Thyroid gland (tissue), 4 donors: ENCODE measurements around the gene IL27RA. TPM values are rescaled to one million over a fixed set of nuclear protein-coding genes. Genes with fewer than 3 reads are reported as not detected.
A peak's percentile ranks its signal among the peaks of the same experiment; 100 is the strongest.

Experiments
- DNase-seq, 2 donors: peaks; one replicate each; pipeline ENCODE4 v3.0.0-alpha.2; 2019
- H3K27ac ChIP-seq, 3 donors: fragments of 200-600 bp; sonication (generic); 1 replicate in 2 of 3; 2 replicates in 1 of 3; pipeline ENCODE4 v1.5.1; 2016 to 2019; ENCODE audit warnings: mild to moderate bottlenecking in 1 of 3, moderate library complexity in 1 of 3
- H3K27me3 ChIP-seq: fragments of 200-600 bp; sonication (generic); one replicate; pipeline ENCODE4 v1.5.1; 2019
- H3K36me3 ChIP-seq, 2 donors: fragments of 200-600 bp; sonication (generic); one replicate each; pipeline ENCODE4 v1.5.1; 2016 to 2019
- H3K4me1 ChIP-seq, 2 donors: fragments of 200-600 bp; sonication (generic); one replicate each; pipeline ENCODE4 v1.5.1; 2017 to 2019
- H3K4me3 ChIP-seq, 3 donors: fragments of 200-600 bp; sonication (generic); replicated peaks in 1 of 3; 1 replicate in 2 of 3; 2 replicates in 1 of 3; pipeline ENCODE4 v1.5.1; 2016; ENCODE audit warnings: mild to moderate bottlenecking in 1 of 3
- H3K9me3 ChIP-seq: fragments of 200-600 bp; sonication (generic); one replicate; pipeline ENCODE4 v1.5.1; 2017
- CTCF ChIP-seq, 6 experiments: fragments of 200-600 bp in 3 of 6; fragments of 450-650 bp in 3 of 6; sonication (generic) in 3 of 6; IDR thresholded peaks; one replicate each; pipeline ENCODE4 v1.5.1; 2016 to 2019; ENCODE audit warnings: antibody characterized with exemption in 6 of 6, mild to moderate bottlenecking in 2 of 6, inconsistent platforms in 1 of 6, moderate library complexity in 1 of 6
- POLR2A ChIP-seq, 2 donors: fragments of 450-650 bp; IDR thresholded peaks; one replicate each; pipeline ENCODE4 v1.6.1; 2017; ENCODE audit warnings: antibody characterized with exemption in 2 of 2, mild to moderate bottlenecking in 2 of 2, moderate library complexity in 1 of 2
- WGBS, 2 donors: methylation state at CpG; one replicate each; pipeline ENCODE4 v1.1.5; 2017; 5-methylcytosine and 5-hydroxymethylcytosine counted together
- intact Hi-C: fragments of 100-400 bp; cut with DNase I; formaldehyde crosslinking; loops from one replicate; pipeline ENCODE4 v1.15.1; 2023
- total RNA-seq, 4 donors: library from RNA; depleted of rRNA; stranded (reverse); fragments of >200 nt; gene quantifications; one replicate each; pipeline ENCODE4 v1.2.3, GENCODE V29; 2016

IL27RA gene
- total RNA-seq, result 1 to 10 TPM; 1.9 to 4.9 (median 3.4) TPM

- intact Hi-C loops, result no loop called here
- Histone ChIP-seq H3K36me3 (no peaks in the 10 kb centered on the region), H3K27me3 (no peaks in the 10 kb centered on the region), H3K4me3 (peak within 1 kb of the TSS; percentile 5 to 70 (median 62)), H3K27ac (peak within 1 kb of the TSS in 2 of 3 donors; percentile 52 to 55), H3K4me1 (peaks cover 6 to 9% of the 10 kb centered on the region in 2 donors), H3K9me3 (no peaks in the 10 kb centered on the region)
- peak; percentile 58 to 60 for DNase-seq
- 0 to 2% methylated on average over 8 of the region's 63 CpGs for WGBS, 2 donors
- TF ChIP-seq CTCF (IDR thresholded peaks at IDR 0.05) (peak in 4 of 6 experiments; percentile 35 to 55 (median 45)), POLR2A (IDR thresholded peaks at IDR 0.05) (no peak)
Observed at GRCh38 chr19:14031719-14032480, at the start of gene IL27RA. Gene IL27RA (plus strand): TSS chr19:14031762. CDS start chr19:14031873, 111 bp downstream.

DNA sequence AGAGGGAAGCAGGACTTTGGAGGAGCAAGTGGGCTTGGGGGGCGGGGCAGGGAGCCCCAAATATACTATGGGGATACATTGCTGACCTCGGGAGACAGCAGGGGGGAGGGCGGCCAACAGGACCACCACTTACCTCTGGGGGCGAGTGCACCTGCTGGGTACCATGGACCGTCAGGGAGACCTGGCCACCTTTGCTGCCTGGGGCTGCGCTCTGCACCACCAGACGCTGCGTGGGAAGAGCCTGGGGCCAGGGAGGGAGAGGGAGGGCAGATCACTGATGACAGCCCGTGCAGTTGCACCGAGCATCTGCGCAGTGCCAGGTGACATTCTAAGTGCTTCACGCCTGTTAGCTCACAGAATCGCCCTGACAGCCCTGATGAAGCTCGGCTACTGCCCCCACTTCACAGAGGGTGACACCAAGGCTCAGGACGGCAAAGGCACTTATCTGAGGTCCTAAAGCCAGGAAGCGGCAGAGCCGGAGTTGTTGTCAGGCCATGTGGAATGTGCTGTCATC, 49.5 kb upstream of the IL27RA start:
- intact Hi-C loops, result no loop called here
- WGBS, 2 donors, result 95 to 96% methylated on average over 16 to 17 of the region's 17 CpGs

GRCh38 chr19:13982773-13983172, 48.8 kb upstream of the IL27RA start:
- no peak overlapping the region for H3K4me3 ChIP-seq
- H3K36me3 ChIP-seq, result peaks cover 4 to 8% of the 10 kb centered on the region in 2 donors
- intact Hi-C loops, result no loop called here
- no peaks in the 10 kb centered on the region for H3K9me3 ChIP-seq
- H3K27me3 ChIP-seq, result no peaks in the 10 kb centered on the region
- WGBS, 2 donors, result 97% methylated on average over 8 of the region's 9 CpGs
- H3K4me1 ChIP-seq, result peaks cover 28 to 41% of the 10 kb centered on the region in 2 donors
- TF ChIP-seq CTCF (IDR thresholded peaks at IDR 0.05) (no peak), POLR2A (IDR thresholded peaks at IDR 0.05) (no peak)
- no peak overlapping the region for H3K27ac ChIP-seq
- no peak for DNase-seq

More for the DNA sequence above, 49.5 kb upstream of the IL27RA start:
- Histone ChIP-seq H3K27ac (no peak overlapping the region), H3K36me3 (peaks cover 4 to 8% of the 10 kb centered on the region in 2 donors), H3K4me3 (no peak overlapping the region), H3K27me3 (no peaks in the 10 kb centered on the region), H3K9me3 (no peaks in the 10 kb centered on the region), H3K4me1 (peaks cover 20 to 34% of the 10 kb centered on the region in 2 donors)
- no peak for DNase-seq
- TF ChIP-seq CTCF (IDR thresholded peaks at IDR 0.05) (no peak), POLR2A (IDR thresholded peaks at IDR 0.05) (no peak)

- Histone ChIP-seq H3K36me3 (peaks cover 4 to 8% of the 10 kb centered on the region in 2 donors), H3K27ac (no peak overlapping the region), H3K4me1 (peaks cover 29 to 45% of the 10 kb centered on the region in 2 donors), H3K27me3 (no peaks in the 10 kb centered on the region), H3K4me3 (no peak overlapping the region), H3K9me3 (no peaks in the 10 kb centered on the region)
- no peak for TF ChIP-seq CTCF (IDR thresholded peaks at IDR 0.05)
- TF ChIP-seq POLR2A (IDR thresholded peaks at IDR 0.05), result no peak
- DNase-seq, result no peak
- WGBS, 2 donors, result 90 to 96% methylated on average over 13 to 18 of the region's 21 CpGs
- intact Hi-C loops, result no loop called here
Observed at GRCh38 chr19:13983213-13983889, 48.2 kb upstream of the IL27RA start.
